Activated CD8-positive, alpha-beta memory T cell treated with anti-CD3 and anti-CD28 coated beads for 24 hours (primary cell): Measurements from ENCODE around the gene XRCC4.
"Not testable (repeated sequence)": the region's sequence is repeated elsewhere in the genome, so short reads cannot be mapped to it uniquely, and the experiment has no call there.

Experiments used
- DNase-seq: peaks from one replicate; pipeline ENCODE4 v3.0.0-alpha.2; 2020

Gene XRCC4

GRCh38 chr5:83118976-83119375 is 41.6 kb downstream of the XRCC4 start:
- no peak for DNase-seq

GRCh38 chr5:83124593-83124992 is 47.2 kb downstream of the XRCC4 start:
- DNase-seq: no peak

GRCh38 chr5:83125560-83125959 is 48.2 kb downstream of the XRCC4 start:
- no peak for DNase-seq

GRCh38 chr5:83126501-83126900 is 49.2 kb downstream of the XRCC4 start:
- DNase-seq: no peak

- DNase-seq: no peak
Measured at GRCh38 chr5:83133797-83134196, 56.5 kb downstream of the XRCC4 start.

- DNase-seq: no peak
Measured at GRCh38 chr5:83142526-83142925, 65.2 kb downstream of the XRCC4 start.

GRCh38 chr5:83145241-83145640 is 67.9 kb downstream of the XRCC4 start:
- DNase-seq: no peak

GRCh38 chr5:83145882-83146331 is 68.6 kb downstream of the XRCC4 start:
- no peak for DNase-seq

- DNase-seq: no peak
Measured at GRCh38 chr5:83146441-83146840, 69.1 kb downstream of the XRCC4 start.

GRCh38 chr5:83147593-83147992 is 70.2 kb downstream of the XRCC4 start:
- DNase-seq: no peak

- no peak for DNase-seq
Measured at GRCh38 chr5:83148370-83148769, 71.0 kb downstream of the XRCC4 start.

- DNase-seq: no peak
Measured at GRCh38 chr5:83149671-83150070, 72.3 kb downstream of the XRCC4 start.

GRCh38 chr5:83151821-83152220 is 74.5 kb downstream of the XRCC4 start:
- no peak for DNase-seq

- DNase-seq: not testable (repeated sequence)
Measured at GRCh38 chr5:83152996-83153395, 75.6 kb downstream of the XRCC4 start.

GRCh38 chr5:83156001-83156400 is 78.7 kb downstream of the XRCC4 start:
- no peak for DNase-seq

- no peak for DNase-seq
Measured at GRCh38 chr5:83157163-83157562, 79.8 kb downstream of the XRCC4 start.

GRCh38 chr5:83162601-83163000 is 85.3 kb downstream of the XRCC4 start:
- no peak for DNase-seq

- DNase-seq: no peak
Measured at GRCh38 chr5:83167538-83167937, 90.2 kb downstream of the XRCC4 start.

- DNase-seq: no peak
Measured at GRCh38 chr5:83169571-83170337, 92.4 kb downstream of the XRCC4 start.

GRCh38 chr5:83172011-83172410 is 94.7 kb downstream of the XRCC4 start:
- DNase-seq: no peak

- DNase-seq: no peak
Measured at GRCh38 chr5:83172655-83173054, 95.3 kb downstream of the XRCC4 start.

- no peak for DNase-seq
Measured at GRCh38 chr5:83173826-83174225, 96.5 kb downstream of the XRCC4 start.

- DNase-seq: no peak
Measured at GRCh38 chr5:83177803-83178202, 100.5 kb downstream of the XRCC4 start.

GRCh38 chr5:83179966-83180365 is 102.6 kb downstream of the XRCC4 start:
- no peak for DNase-seq

GRCh38 chr5:83184534-83184933 is 107.2 kb downstream of the XRCC4 start:
- DNase-seq: no peak
